Upper lobe of left lung (tissue), 4 donors: ENCODE measurements around the gene ZBED5.

Experiments
- CTCF ChIP-seq, 6 experiments: fragments of 450-650 bp in 4 of 6; fragments of 200-600 bp in 2 of 6; sonication (generic) in 2 of 6; IDR thresholded peaks; one replicate each; pipeline ENCODE4 v1.5.1; 2016 to 2019; ENCODE audit warnings: antibody characterized with exemption in 6 of 6
- EP300 ChIP-seq, 4 donors: sonication (generic); formaldehyde crosslinking; IDR thresholded peaks; one replicate each; pipeline ENCODE4 v1.5.1; 2017; ENCODE audit warnings: antibody characterized with exemption in 4 of 4, control low read depth in 2 of 4

DNA sequence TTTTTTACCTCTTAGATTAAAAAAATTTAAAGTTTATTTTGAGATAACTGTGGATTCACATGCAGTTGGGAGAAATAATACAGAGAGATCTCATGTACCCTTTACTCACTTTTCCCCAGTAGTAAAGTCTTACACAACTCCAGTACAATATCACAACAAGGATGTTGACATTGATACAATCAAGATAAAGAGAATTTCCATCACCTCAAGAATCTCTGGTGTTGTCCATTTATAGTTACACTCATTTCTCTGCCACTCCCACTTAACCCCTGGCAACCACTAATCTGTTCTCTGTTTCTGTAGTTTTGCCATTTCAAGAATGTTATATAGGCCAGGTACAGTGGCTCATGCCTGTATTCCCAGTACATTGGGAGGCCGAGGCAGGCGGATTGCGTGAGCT lies 10.5 kb upstream of the ZBED5 start:
- TF ChIP-seq CTCF (IDR thresholded peaks at IDR 0.05) (no peak), EP300 (IDR thresholded peaks at IDR 0.05) (no peak)
